Endometrium (tissue), 2 donors: ENCODE measurements around the gene ELAC2.
"Not testable (repeated sequence)": the region's sequence is repeated elsewhere in the genome, so short reads cannot be mapped to it uniquely, and the experiment has no call there.

ENCODE experiments used
- FAIRE-seq: peaks from 2 replicates; lab custom pipeline; 2012; peaks lifted over from hg19 to GRCh38; lab: Jason Lieb, UNC
- donor health status: control.
- donor health status: control.

The ELAC2 gene

DNA sequence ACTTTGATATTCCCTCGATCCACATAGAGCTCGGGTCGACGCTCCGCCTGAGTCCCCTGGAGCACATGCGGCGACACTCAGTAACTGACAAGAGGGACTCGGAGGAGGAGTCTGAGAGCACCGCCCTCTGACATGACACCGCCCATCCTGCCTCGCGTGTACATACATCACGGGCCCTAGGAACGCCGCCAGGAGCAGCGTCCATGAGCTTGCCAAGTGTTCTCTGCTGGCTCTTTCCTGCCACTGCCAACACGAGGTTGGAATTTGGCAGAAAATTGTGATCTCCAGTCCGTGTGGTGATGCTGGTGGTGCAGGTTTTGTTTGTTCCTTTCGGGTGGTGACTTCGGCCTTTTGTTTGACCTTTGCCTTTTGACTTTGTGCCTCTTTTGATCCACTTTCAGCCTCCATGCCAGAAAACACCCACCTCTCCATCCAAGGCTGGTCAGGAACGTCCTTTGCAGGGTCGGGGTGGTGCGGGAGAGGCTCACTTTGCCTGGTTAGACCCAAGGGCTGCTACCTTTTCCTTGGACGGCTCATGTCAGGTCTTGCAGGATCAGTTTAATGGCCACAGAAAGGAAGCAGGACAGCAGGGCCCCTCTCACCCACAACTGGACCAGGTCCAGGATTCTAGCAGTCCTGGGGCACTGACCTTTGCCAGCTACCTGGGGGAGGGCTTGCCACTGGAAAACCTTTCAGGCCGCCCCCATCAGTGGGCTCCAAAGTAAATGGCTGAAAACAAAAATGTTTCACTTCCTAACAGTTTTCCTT, 27.6 kb downstream of the ELAC2 start:
- no peak for FAIRE-seq

DNA sequence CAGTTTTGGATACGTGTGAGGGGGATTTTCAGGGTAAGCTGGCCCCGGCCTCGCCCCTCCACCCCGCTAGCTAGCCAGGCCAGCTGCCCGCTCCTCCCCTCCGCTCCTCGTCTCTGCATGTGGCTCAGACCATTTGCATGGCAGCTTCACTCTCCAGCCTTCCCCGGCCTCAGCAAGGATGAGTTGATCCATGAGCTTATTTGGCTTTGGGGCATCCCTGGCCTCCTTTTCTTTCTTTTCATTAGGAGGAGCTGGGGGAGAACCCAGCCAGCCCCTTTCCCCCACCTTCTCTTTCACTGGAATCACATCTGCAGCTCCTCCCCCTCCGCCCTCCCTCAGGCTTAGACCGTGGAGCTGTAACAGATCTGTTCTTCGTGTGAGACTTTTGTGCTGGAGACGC, 30.7 kb downstream of the ELAC2 start:
- no peak for FAIRE-seq

DNA sequence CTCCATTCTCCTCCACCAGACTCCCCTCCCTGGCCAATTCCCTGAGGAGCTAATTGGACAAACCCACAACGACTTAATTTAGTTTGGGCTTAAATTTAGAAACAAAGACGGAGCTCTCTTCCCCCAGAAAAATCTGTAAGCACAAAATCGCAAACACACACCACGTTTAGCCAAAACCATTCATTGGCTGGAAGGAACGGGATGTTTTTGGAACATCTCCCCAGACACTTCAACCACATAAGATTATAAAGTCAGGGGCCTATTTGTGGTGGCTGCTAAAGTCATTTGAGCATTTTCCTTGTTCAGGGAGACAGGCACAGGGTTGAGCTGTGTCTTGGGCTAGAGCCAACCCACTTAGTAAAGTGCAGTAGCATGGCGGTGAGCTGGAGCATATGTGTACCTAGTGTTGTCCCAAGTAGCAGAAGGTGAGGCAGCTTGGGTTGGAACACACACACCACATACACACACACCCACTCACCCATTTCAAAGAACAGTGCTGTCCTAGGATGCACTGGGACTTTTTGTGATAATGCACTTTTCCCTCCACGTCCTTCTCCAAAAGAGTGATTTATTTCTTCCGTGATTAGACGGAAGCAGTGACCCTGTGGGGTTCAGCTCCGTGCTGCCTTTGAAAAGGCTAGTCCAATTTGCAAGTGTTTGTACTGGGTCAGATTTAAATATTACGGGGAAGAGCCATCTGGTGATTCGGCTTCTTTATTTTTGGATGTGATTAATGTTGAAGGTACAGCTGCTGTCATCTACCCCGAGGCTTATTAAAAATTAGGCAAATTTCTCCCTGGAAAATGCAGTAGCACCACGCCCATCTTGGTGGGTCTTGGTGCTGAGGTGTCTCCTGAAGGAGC, 32.2 kb downstream of the ELAC2 start:
- no peak for FAIRE-seq

DNA sequence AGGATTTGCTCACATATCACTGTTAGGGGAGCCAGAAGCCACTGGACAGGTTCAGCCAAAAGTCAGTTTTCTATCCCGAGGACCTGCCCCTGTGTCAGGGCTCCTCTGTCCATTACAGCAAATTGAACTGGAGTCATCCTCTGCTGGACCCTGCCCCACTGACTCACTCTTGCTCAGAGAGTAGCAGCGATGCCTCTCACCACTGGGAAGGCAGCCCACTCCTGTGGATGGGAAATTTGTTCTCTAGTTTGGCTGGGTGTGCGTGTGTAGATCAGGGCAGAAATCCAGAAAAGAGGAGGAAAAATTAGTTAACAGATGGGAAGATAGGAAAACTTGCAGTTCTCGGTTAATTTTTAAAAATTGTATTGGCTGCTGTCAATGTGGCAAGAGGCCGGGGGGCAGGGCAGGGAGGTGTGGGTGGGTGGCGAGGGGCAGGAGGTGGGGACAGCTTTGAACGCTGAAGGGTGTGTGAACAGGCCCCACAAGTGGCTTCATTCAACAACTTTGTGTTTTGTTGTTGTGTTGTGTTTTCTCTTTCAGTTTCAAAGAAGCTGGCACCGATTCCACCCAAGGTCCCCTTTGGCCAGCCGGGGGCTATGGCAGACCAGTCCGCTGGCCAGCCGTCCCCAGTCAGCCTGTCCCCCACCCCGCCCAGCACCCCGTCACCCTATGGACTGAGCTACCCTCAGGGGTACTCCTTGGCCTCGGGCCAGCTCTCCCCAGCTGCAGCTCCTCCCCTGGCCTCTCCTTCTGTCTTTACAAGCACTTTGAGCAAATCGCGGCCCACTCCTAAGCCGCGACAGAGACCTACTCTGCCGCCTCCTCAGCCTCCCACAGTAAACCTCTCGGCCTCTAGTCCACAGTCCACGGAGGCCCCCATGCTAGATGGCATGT, 33.6 kb downstream of the ELAC2 start:
- FAIRE-seq, result no peak

DNA sequence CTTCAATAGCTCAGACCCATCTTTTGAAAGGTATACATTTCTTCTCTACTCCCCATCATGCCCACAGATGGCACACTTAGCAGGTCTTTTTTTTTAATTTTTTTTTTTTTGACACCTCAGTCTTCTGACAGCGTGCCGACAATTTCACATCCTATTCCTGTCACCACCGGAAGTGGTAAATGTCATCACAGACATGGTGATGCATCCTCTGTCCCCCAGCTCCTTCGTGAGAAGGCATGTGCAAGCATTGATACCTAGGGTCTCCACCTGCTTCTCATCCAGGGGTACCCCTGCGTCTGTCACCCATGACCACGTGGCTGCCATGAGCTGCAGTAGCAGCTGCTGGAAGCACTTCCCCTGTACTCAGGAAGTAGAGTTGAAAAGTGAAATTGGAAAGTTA, 35.6 kb downstream of the ELAC2 start:
- FAIRE-seq, result no peak

DNA sequence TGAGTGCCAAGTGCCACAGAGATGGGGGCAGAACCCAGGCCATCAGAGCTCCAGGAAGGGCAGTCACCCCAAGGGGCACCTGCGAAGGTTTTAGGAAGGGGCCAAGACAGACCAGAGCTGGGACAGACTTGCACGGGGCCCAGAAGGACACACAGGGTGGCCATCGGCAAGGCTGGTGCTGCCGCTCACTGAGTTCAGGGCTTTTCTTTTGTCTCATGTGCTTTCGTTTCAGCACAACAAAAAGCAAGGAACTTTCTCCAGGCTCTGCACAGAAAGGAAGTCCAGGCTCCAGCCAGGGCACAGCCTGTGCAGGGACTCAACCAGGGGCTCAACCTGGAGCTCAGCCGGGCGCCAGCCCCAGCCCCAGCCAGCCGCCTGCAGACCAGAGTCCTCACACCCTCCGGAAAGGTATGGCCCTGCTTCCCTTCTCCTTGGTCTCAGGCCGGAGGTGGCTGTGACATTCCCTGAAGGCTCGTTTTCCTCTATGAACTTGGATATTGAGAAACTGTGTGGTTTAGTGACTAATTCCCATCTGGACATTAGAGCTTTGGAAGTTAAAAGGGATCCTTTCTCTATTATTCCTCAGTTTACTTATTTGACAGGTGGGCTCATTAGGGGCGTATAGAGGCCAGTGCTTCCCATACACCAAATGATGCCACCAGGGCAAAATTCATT, 37.9 kb downstream of the ELAC2 start:
- FAIRE-seq, result no peak

DNA sequence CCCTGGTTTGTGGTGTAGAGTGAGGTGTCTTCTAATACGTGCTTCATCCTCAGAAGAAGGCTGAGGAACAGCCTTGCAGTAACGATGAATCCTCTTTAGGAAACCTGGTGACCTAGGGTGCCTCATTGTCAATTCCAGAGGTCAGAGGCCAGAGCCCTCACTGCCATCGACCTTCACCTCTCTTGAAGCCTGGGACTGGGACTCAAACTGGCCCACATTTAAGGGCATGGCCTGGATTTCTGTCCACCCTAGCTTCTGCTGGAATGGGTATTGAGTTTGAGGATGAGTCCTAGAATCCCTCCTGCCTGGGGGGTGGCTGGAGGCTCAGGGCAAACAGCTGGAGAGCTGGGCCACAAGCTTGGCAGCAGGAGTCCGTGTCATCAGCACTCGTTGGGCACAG, 38.6 kb downstream of the ELAC2 start:
- no peak for FAIRE-seq

DNA sequence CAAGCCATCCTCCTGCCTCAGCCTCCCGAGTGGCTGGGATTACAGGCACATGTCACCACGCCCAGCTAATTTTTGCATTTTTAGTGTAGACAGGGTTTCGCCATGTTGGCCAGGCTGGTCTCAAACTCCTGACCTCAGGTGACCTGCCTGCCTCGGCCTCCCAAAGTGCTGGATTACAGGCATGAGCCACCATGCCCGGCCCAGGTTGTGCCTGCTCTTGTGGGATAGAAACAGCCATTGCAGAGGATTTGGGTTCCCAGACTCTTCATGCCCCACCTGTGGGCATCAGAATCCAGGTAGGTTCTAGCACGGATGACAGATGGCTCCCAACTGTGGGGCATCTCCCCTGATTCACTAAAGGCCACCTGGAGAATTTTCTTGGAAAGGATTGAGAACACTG, 39.0 kb downstream of the ELAC2 start:
- FAIRE-seq, result not testable (repeated sequence)

DNA sequence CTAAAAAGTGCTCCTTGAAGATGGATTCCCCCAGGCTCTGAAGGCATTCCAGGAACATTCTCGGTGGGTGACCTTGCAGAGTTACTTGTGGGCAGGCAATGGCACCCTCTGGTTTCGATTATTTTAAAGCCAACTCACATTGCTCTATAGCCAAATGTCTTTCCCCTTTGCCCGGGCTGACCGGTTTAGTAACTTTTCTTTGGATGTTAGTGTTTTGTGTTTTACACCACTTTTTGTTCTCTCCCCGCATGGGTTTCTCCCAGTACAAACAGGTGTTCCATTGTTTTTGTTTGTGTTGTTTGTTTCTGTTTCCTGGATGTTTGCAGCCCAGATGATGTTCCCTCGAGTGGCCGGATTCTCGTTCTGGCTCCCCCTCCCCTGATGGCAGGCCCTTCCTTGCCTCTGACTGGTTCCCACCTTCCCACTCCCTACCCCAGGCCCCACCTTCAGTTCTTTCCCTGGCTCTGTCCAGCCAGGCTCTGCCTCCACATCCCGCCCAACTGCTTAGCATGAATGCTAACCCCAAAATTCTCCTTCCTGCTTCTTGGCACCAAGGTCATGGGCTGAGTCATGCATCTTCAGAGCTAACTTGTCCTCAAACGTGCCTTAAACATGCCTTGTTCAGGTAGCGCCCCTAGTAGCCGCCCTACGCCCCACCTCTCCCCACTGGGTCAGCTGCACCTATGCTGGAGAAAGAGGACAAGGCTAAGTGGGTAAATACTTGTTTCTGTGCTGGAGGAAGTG, 40.6 kb downstream of the ELAC2 start:
- no peak for FAIRE-seq

DNA sequence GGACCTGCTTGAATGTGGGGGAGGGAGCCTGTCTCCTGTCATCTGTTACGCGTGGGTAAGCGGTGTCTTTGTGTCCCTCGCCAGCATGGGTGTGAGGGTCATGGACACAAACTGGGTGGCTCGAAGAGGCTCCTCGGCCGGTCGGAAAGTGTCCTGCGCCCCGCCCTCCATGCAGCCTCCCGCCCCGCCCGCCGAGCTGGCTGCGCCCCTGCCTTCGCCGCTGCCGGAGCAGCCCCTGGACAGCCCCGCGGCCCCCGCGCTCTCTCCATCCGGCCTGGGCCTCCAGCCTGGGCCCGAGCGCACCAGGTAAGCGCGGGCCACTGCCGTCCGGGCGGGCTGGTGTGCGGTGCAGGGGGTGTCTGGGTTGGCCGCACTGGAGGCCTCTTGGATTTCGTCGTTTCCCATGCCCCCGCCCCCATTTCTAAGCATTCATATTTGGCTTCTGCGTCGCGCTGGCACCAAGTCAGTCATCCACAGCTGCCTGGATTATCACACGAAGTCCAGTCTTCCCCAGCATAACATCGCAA, 43.8 kb downstream of the ELAC2 start:
- no peak for FAIRE-seq

DNA sequence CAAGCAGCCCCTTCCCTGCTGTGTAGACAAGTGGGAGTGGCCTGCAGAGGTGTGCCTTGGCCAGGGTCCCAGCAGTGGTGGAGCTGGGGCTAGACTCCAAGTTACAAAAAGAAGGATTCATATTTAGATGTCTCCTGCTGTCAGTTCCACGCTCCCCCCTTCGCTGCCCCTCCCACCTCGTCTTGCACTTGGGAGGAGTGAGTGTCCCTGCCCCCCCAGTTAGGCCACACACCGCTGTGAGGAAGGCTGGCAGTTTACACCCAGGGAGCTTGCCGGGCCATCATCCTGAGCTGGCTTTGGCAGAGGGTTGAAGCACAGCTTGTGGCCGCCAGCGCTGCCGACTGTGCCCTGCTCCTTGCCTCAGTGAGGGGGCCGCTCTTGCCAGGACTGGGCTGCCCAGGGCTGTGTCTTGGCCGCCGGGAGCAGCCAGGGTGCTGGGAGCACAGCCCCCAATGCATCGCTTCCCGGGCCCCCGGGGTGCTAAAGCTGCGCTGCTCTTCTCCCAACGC, 44.3 kb downstream of the ELAC2 start:
- FAIRE-seq, result no peak

DNA sequence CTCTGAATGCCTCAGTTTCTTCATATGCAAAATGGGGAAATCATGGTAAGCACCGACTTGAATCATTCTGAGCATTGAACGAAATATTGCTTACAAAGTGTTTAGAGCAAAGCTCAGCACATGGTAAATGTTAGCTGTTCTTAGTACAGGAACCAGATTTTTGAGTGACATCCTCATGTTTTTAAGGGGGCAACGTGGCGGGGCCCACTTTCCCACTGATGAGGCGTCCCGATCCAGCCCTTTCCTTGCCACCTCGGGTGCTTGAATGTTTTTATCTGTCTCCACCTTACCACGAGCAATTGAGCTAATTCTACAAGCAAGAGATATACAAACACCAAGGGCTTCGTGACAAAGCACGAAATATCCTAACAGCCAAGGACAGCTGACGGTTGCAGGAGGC, 49.9 kb downstream of the ELAC2 start:
- no peak for FAIRE-seq

DNA sequence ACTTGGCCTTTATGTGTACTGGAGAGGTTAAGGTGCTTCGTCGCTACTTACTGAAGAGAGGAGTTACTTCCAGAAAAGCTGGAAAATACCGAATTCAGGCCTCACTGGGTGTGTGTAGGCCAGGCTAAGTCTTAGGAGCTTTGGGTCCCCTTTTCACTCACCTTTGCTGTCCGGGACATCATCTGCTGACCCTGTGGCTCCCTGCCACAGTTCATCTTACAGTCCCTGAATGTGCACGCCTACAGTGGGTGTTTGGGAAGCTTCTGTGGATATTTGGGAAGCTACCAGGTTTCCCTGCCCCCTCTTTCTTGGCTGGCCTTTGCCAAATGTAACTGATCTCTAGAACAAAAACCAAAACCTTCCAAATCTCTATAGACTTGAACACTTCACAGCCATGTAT, 51.4 kb downstream of the ELAC2 start:
- FAIRE-seq, result no peak

DNA sequence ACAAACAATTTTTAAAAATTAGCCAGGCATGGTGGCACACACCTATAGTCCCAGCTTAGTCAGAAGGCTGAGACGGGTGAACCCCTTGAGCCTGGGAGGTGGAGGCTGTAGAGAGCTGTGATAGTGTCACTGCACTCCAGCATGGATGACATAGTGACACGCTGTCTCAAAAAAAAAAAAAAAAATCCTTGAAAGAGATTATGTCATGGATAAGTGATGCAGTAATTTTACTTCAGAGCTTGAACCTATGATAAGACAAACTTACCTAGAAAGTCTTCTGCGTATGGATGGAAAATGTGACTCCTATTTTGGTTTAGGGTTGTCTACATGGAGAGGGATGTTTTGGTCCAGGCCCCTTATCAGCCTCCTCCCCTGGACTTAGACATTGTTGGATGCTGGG, 51.8 kb downstream of the ELAC2 start:
- FAIRE-seq, result no peak

DNA sequence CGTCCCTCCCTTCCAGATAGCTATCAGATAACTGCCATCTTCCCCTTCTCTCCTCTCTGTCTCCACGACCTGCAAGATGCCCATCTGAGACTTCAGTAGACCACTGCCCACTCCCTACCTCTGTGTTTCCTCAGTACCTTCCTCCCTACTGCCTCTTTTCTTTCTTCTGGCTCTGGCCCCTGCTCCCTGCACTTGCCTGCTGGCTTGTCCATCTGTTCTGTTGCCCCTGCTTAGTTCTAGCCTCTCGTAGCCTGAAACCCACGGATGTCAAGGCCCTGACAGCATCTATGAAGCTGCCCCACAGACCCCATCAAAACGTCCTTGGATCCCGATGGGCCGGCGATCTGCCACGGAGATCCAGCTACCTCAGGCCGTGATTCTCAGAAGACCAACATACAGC, 53.0 kb downstream of the ELAC2 start:
- FAIRE-seq, result no peak

DNA sequence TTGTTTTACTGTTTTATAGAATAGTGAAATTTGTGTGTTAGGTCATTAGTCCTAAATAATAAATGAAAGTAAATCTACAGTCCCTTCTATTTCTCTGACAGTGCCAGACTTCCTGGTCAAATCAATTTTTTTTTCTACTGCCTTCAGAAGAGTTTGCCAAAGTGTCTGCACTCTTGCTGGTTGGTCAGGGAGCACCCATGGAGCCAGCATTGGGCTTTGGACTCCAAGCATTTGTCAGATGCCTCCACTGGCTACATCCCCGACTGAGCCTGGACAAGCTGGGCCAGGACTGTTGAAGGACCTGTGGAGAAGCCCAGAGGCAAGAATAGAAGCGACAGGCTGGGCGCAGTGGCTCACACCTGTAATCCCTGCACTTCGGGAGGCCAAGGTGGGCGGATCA, 53.7 kb downstream of the ELAC2 start:
- no peak for FAIRE-seq

DNA sequence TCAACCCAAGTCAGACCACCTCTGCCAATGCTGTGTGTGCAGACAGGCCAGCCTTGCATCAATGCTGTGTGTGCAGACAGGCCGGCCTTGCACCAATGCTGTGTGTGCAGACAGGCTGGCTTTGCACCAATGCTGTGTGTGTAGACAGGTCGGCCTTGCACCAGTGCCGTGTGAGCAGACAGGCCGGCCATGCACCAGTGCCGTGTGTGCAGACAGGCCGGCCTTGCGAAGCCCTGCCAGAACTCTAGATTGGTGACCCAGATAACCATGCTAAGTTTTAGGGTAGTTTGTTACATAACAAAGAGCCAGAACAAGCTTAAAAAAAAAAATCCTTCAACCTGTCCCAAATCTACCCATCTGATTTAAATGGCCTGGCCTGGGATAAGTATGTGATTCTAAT, 54.3 kb downstream of the ELAC2 start:
- no peak for FAIRE-seq

DNA sequence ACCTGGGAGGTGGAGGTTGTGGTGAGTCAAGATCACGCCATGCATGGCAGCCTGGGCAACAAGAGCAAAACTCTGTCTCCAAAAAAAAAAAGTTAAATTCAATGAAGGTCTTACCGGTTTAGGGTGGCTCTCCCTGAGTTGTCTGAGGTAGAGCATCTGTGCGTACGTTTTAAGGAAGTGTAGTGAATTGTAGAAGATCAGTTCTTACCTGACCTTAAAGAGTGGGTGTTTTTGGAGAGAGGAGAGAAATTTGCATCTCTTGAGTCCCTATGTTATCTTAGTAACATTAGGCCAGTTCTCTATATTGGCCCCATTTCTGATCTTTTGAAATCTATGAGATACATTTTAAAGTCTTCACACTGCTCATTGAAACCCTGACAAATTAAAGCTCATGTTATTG, 56.2 kb downstream of the ELAC2 start:
- FAIRE-seq, result no peak

DNA sequence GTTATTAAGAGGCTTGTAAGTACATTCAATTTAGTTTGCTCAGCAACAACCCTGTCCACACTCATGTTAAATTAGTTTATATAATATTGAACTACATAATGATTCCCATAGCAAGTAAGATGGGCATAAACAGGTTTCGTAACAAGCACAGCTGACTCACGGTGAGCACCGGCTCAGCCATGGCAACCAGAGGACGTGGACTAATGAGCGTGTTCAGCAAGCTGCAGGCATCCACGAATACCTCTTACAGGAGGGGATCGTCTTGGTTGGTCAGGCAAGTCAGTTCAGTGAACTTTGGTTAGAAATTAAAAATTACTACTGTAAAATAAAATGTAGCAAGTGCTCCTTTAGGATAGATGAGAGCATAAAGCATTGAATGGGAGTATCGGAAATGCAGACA, 58.4 kb downstream of the ELAC2 start:
- no peak for FAIRE-seq

DNA sequence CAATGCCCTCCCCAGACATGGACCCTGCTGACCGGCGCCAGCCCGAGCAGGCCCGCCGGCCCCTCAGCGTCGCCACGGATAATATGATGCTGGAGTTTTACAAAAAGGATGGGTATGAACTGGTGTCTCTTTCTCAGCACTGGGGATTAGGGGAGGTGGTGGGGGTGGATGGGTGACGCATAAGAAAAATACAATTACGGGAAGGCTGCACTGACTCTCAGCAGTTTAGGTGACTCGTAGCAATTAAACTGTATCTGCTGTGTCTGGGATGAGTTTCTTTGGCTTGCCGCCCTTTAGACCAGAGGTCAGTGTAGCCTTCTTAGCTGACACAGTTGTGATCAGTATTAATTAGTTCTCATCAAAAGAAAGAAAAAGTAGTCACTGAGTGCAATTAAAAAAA, 59.0 kb downstream of the ELAC2 start:
- FAIRE-seq, result no peak

DNA sequence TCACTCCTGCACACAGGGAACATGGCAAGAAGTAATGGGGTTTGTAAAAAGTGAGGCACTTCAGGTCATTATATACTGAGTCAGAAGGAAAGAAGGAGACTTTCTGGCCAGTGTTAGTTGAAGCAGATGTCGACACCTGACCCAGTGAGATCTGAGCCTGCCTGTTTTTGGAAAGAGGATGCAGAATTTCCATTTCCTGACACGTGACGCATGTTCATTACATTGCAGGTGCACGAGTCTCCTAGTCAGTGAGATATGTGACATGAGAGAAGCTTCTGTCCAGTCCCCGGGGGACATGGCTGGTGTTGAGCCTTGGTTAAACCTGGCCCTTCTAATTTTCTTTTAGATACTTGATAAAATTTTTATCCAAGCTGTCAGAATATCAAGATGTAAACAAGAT, 62.3 kb downstream of the ELAC2 start:
- no peak for FAIRE-seq
